ENCODE results near the gene GALNT2. TPM values are rescaled to one million over a fixed set of nuclear protein-coding genes. Genes with fewer than 3 reads are reported as not detected.

GALNT2 gene
- total and polyA plus RNA-seq, 2 donors (not counting 1 experiment from before 2014, with no cell fraction given): 19.0 to 184 TPM

DNA sequence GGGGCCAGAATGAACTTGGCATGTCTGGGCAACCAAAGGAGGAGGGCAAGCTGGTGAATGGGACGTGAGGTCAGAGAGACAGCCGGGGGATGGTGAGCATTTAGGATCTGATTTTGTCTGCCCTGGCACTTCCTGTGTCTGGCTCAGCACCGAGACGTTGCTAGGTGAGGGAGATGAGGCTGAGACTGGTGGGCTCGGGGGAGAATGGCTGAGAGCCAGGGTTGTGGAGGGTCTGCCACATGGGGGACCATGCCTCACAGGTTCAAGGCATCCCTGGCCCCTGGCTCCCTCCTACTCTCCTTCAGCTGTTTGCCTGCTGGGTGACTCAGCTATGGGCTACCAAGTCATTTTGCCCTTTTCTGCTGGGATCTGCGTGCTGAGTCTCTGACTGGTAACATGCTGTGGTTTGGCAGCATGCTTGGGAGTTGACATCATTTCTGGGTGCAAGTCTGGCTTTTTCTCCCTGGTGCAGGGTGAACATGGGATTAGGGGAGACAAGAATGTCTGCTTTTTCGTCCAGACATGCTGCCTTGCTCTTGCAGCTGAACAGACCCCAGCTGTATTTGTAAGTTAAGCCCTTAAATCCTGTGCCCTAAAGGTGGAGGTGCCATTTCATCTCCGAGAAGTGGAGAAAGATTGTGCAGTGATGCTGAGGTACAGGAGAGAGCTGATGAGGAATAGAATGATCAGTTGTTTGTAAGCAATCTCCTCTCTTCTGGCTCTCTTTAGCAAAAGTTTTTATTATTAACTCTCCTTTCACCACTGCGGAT lies 17.6 kb downstream of the GALNT2 start:
- DNase-seq (no peak), ATAC-seq (ENCODE audit: low read depth) (no peak)
- peak overlapping the region; percentile 17 for H3K4me3 Mint-ChIP-seq
- H3K4me3 ChIP-seq (ENCODE audit: control extremely low read depth in 1 of 5, extremely low read depth in 1 of 5, insufficient read depth in 1 of 5, low read depth in 2 of 5, low read length in 4 of 5): no peak overlapping the region
- no peak overlapping the region for H3K4me2 ChIP-seq (replicated peaks; ENCODE audit: low read depth, low read length, poor library complexity, severe bottlenecking)
- peaks cover 96% of the 10 kb centered on the region for H3K79me2 ChIP-seq (ENCODE audit: control insufficient read depth, insufficient read depth, low read length)
- H3K4me1 ChIP-seq (ENCODE audit: control insufficient read depth in 2 of 2, insufficient read depth in 2 of 2, low read length in 2 of 2): peaks cover 15 to 18% of the 10 kb centered on the region in 2 donors
- POLR2A ChIA-PET: no interaction called here
- 58% methylated on average over 7 of the region's 9 CpGs for WGBS (ENCODE audit: insufficient coverage)
- peaks cover 0 to 5% of the 10 kb centered on the region in 2 experiments for H3K36me3 ChIP-seq (replicated peaks in 1 of 2; ENCODE audit: control extremely low read depth in 1 of 2, control insufficient read depth in 1 of 2, extremely low read depth in 1 of 2, insufficient read depth in 2 of 2, low read length in 1 of 2)
- no peaks in the 10 kb centered on the region for H3K9me3 Mint-ChIP-seq (ENCODE audit: insufficient read depth)
- peaks cover 61% of the 10 kb centered on the region for H3K4me1 Mint-ChIP-seq
- peaks cover 87% of the 10 kb centered on the region for H4K20me1 ChIP-seq (ENCODE audit: control insufficient read depth, insufficient read depth, low read length, poor library complexity, severe bottlenecking)
- peak overlapping the region; percentile 67 for H3K27ac Mint-ChIP-seq
- no peak overlapping the region for H3K27ac ChIP-seq (ENCODE audit: low read length in 2 of 2)
- H3K27me3 ChIP-seq (replicated peaks in 1 of 4; ENCODE audit: control extremely low read depth in 1 of 4, control insufficient read depth in 3 of 4, insufficient read depth in 4 of 4, low read length in 3 of 4): no peaks in the 10 kb centered on the region
- H2AFZ ChIP-seq (ENCODE audit: insufficient read depth, low read depth, low read length, poor library complexity, severe bottlenecking): no peak overlapping the region
- intact Hi-C loops (cut with micrococcal nuclease): no loop called here
- CTCF ChIA-PET: interaction anchor here (1.4 kb wide), 1 partner anchor 25 kb away, joined by 3 read pairs; no protein-coding TSS in a partner anchor
- H3K9me3 ChIP-seq (ENCODE audit: control extremely low read depth in 1 of 3, control insufficient read depth in 2 of 3, insufficient read depth in 1 of 3, low read length in 2 of 3): peaks cover 0 to 13% (median 6%) of the 10 kb centered on the region in 3 donors
- TF ChIP-seq, protein P1, sequence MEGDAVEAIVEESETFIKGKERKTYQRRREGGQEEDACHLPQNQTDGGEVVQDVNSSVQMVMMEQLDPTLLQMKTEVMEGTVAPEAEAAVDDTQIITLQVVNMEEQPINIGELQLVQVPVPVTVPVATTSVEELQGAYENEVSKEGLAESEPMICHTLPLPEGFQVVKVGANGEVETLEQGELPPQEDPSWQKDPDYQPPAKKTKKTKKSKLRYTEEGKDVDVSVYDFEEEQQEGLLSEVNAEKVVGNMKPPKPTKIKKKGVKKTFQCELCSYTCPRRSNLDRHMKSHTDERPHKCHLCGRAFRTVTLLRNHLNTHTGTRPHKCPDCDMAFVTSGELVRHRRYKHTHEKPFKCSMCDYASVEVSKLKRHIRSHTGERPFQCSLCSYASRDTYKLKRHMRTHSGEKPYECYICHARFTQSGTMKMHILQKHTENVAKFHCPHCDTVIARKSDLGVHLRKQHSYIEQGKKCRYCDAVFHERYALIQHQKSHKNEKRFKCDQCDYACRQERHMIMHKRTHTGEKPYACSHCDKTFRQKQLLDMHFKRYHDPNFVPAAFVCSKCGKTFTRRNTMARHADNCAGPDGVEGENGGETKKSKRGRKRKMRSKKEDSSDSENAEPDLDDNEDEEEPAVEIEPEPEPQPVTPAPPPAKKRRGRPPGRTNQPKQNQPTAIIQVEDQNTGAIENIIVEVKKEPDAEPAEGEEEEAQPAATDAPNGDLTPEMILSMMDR (IDR thresholded peaks at IDR 0.05): no peak
- no peak overlapping the region for H3K9ac ChIP-seq (ENCODE audit: low read length)
- H3K27me3 Mint-ChIP-seq: no peaks in the 10 kb centered on the region

DNA sequence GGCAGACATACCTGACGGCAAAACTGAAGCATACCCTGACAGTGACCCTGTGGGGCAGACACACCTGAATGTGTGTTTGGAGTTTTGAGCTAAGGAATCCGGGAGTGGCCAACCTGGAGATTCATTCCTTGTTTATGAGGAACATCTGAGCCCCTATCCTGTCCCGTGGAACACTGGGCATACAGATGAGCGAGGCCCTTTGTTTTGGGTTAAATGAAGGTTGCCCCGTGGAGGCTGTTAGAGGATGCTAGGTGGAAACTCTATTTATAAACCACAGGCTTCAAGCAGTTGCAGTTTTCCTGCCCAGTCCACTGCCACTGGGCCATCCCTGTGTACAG lies 18.1 kb downstream of the GALNT2 start:
- Histone ChIP-seq H3K9me3 (ENCODE audit: control extremely low read depth in 1 of 3, control insufficient read depth in 2 of 3, insufficient read depth in 1 of 3, low read length in 2 of 3) (peaks cover 0 to 13% (median 6%) of the 10 kb centered on the region in 3 donors), H4K20me1 (ENCODE audit: control insufficient read depth, insufficient read depth, low read length, poor library complexity, severe bottlenecking) (peaks cover 82% of the 10 kb centered on the region), H2AFZ (ENCODE audit: insufficient read depth, low read depth, low read length, poor library complexity, severe bottlenecking) (no peak overlapping the region), H3K79me2 (ENCODE audit: control insufficient read depth, insufficient read depth, low read length) (peaks cover 96% of the 10 kb centered on the region), H3K27ac (ENCODE audit: low read length in 2 of 2) (no peak overlapping the region), H3K36me3 (replicated peaks in 1 of 2; ENCODE audit: control extremely low read depth in 1 of 2, control insufficient read depth in 1 of 2, extremely low read depth in 1 of 2, insufficient read depth in 2 of 2, low read length in 1 of 2) (peaks cover 0 to 5% of the 10 kb centered on the region in 2 experiments), H3K4me2 (replicated peaks; ENCODE audit: low read depth, low read length, poor library complexity, severe bottlenecking) (no peak overlapping the region), H3K4me3 (ENCODE audit: control extremely low read depth in 1 of 5, extremely low read depth in 1 of 5, insufficient read depth in 1 of 5, low read depth in 2 of 5, low read length in 4 of 5) (no peak overlapping the region), H3K4me1 (ENCODE audit: control insufficient read depth in 2 of 2, insufficient read depth in 2 of 2, low read length in 2 of 2) (peaks cover 15 to 18% of the 10 kb centered on the region in 2 donors), H3K9ac (ENCODE audit: low read length) (no peak overlapping the region), H3K27me3 (replicated peaks in 1 of 4; ENCODE audit: control extremely low read depth in 1 of 4, control insufficient read depth in 3 of 4, insufficient read depth in 4 of 4, low read length in 3 of 4) (no peaks in the 10 kb centered on the region)
- H3K27me3 Mint-ChIP-seq: no peaks in the 10 kb centered on the region
- H3K27ac Mint-ChIP-seq: no peak overlapping the region
- no peak overlapping the region for H3K4me3 Mint-ChIP-seq
- H3K4me1 Mint-ChIP-seq: peaks cover 65% of the 10 kb centered on the region
- no peaks in the 10 kb centered on the region for H3K9me3 Mint-ChIP-seq (ENCODE audit: insufficient read depth)
- intact Hi-C loops (cut with micrococcal nuclease): no loop called here
- DNase-seq: no peak
- CTCF ChIA-PET: interaction anchor here (1.1 to 1.4 kb wide), 2 partner anchors 8 to 25 kb away, joined by 3 to 5 read pairs; no protein-coding TSS in a partner anchor
- POLR2A ChIA-PET: no interaction called here
- ATAC-seq (ENCODE audit: low read depth): no peak
- 97% methylated on average over 3 of the region's 5 CpGs for WGBS (ENCODE audit: insufficient coverage)
- TF ChIP-seq, protein P1 (IDR thresholded peaks at IDR 0.05): no peak
- TF ChIP-seq EZH2 (IDR thresholded peaks at IDR 0.05; ENCODE audit: borderline replicate concordance, insufficient read depth, low read depth, low read length, poor library complexity, severe bottlenecking): no peak
